Inflammatory macrophage treated with lipopolysaccharide for 1 hour (primary cell): Measurements from ENCODE around the gene MAMLD1.
A peak's percentile ranks its signal among the peaks of the same experiment; 100 is the strongest.

ENCODE experiments used
- DNase-seq, 2 donors: peaks; one replicate each; pipeline ENCODE4 v3.0.0-alpha.2; 2020 to 2022

The MAMLD1 gene

DNA sequence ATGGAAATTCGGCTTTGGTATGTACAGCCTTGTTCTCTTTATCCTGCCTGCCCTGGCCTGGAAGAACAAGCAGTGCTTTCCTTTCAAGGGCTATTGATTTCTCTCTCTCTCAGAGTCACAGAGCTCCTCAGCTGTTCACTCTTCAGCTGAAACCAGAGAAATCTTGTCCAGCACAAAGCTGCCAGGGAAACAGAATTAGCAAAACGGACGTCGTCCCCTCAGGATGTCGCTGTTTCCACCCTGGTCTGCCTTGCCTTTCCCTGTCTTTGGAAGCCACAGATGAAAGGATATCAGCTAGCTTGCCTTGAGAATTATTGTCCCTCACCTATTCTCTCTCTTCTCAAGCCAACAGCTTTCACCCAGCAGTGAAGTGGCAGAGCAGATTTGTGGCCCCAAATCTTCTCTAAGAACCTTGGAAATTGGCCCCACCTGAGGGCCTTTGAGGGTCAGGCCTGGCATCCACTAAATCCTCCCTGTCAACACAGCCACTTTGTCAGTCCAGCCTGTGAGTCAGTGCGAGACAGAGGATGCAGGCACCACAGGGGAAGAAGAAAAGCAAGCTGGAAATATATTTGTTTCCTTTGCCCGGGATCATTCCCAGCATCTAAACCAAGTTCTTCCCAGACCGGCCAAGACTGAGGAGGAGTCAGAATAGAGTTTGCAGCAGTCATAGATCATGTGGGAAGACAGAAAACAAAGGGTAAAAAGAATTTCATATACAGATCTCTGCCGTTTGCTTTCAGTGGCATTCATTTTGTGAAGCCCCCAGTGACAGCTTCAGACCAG, 141.5 kb downstream of the MAMLD1 start:
- no peak for DNase-seq

DNA sequence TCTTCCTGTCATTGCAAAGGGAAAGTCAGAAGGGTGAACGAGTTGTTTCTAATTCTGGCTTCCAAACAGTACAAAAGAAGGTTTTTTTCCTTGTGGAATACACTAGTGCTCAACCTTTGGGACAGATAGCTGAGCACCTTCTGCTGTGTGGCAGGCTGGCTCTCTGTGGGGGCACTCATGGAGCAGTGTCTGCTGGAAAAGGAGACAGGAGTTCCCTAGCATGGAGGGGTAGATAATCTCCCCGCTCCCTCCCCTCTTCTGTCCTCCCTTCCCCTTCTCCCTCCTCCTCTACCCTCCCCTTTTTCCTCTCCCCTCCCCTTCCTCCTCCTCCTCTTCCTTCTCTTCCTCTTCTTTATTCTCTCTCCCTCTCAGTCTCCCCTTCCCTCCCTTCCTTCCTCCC, 142.9 kb downstream of the MAMLD1 start:
- no peak for DNase-seq

DNA sequence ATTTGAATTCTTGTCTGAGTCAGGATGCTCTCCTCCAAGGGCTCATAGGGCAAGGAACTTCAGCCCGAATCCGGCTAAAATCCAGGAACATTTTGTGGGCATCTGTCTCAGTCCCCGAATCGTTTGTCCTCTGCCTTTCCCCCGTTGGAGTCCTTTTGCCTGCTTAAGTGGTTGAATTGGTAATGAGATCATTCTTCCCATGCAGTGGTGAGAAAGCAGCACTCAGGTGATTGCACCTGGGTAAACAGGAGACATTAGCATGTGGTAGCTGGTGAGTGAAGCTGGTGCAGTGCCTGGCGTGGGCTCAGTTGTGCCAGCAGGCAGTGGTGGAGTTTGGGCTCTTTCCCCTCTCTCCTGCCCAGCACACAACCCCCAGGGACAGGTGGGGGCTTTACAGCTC, 143.4 kb downstream of the MAMLD1 start:
- no peak for DNase-seq

DNA sequence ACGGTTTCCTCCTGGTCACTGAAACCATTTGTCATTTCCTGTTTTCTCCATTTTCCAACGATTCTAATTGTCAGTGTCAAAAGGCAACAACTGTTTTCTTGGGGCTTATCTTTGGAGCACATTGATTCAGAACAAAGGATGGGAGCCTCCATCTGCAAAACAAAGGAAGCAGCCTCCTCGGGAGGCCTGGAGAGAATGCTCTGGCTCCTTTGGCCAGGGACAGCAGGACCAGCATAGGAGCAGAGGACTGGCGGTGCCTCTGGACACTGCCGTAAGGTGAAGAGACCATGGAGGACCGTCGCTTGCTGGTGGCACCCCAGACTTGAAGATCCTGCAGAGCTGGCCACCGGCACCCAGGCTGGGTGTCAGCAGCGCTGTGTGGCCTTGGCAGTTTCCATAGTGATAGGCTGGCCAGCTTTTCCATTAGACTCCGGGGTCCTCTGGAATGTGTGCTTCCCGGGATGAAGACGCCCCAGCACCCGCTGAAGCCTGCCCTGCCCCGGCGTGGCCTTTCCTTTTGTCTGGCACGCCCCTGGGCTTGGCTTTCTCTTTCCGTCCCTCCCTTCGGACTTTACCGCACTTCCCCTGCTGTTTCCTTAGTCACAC, 144.2 kb downstream of the MAMLD1 start:
- peak in 1 of 2 donors; percentile 11 for DNase-seq

DNA sequence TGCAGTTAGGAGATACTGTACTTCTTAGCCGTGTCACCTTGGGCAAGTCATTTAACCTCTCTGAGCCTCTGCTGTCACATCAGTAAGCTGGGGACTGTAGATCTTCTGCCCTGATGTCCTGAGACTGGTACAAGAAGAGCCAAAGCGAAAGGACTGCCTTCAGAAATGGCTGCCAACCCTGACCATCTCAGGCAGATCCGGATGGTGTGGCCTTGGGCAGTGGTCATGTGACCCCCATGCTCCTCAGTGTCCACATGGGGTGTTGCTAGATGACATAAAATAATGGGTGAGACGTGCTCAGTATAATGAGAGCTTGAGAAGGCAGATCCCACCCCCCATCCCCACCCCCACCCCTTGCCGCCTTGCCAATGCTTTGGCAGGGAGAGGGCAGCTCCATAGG, 144.9 kb downstream of the MAMLD1 start:
- DNase-seq, result no peak

DNA sequence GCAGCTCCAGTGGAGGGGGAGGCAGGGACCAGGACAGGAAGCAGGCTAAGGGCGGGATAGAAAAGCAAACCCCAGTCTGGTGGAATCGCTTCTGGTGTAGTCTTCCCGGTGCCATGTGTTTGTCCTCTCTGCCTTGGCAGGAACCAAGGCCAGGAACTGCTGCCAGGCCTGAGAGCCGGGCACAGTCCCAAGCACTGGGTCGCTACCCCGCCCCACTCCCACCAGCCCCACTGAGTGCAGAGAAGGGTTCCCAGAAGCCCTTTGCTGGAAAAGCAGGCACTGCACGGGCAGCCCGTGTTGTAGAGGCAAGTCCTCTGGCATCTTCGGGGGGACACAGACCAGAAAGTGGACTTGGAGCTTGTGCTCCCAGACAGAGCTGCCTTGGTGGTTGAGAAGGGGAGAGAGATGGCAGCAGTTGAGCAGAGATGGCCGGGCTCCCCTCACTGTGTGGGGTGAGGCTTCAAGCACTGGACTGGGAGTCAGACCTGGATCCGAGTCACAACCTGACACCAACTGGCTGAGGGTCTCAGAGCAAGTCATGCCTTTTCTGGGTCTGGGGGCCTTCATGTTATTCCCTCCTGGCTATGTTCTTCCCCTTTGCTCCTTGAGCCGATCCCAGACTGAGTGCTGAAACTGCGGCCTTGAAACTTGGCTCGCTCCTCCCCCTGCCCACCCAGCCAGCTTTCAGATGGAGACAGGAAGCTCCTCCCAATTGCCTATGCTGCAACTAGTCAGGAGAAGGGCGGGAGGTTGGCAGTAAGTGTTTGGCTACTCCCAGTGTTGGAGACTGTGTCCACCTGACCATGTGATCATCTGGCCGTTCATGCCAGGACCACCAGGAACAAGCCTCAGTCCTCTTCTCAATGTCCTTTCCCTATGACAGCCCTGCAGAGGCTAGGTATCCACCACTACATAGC, 145.6 kb downstream of the MAMLD1 start:
- DNase-seq, result no peak

DNA sequence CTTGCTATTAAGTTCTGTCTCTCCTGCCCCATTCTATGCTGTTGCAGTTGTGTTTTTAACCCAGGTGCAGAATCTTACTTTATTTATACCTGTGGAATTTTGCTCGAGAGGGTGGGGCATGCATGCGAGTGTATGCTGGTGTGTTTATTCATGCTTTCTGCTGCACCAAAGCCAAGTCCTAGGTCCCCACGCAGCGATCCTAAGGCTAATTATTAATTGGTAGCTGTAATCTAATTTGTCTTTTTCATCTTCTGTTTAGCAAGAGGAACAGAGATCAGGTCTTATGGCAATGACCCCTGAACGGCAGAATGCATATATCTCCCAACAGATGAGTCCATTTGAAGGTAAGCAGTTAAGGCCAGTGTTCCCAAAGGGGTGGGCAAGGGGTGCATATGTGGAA, 146.6 kb downstream of the MAMLD1 start:
- DNase-seq, result no peak

DNA sequence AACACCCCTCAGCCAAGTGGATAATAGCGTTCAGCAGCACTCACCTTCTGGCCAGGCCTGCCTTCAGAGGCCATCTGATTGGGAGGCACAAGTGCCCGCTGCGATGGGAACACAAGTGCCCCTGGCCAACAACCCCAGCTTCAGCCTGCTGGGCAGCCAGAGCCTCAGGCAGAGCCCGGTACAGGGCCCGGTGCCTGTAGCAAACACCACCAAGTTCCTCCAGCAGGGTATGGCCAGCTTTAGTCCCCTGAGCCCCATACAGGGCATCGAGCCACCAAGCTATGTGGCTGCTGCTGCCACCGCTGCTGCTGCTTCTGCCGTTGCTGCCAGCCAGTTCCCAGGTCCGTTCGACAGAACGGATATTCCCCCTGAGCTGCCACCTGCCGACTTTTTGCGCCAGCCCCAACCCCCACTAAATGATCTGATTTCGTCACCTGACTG, 149.4 kb downstream of the MAMLD1 start:
- no peak for DNase-seq

DNA sequence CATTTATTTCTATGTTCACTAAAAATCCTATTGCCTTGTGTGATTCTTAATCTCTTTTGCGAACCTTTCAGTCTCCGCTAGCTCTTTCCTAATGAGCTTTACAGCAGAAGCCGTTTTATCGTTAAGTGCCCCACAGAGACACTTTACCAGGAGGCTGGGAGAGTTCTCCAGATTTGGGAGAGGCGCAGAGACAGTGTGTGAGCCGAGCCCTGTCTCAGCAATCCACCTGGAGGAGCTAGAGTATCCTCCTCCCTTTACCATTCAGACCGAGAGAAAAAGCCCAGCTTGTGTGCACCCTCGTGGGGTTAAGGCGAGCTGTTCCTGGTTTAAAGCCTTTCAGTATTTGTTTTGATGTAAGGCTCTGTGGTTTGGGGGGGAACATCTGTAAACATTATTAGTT, 150.4 kb downstream of the MAMLD1 start:
- DNase-seq, result no peak

DNA sequence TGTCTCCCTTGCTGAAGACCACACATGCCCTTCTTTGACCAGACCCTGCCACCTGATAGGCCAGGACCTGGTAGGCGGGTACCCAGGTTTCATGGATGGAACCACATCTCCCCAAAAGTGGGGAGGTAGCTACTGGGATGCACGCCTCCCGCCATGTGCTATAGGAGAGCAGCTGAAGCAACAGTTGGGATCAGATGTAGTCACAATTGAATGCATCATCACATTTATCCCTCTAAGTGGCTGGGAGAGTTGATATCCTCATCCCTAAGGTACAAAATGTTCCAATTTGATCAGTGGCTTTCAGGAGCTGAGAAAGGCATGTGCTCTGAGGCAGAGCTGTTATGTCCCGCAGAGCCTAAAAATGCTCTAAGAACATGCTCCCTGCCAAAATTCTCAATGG, 151.3 kb downstream of the MAMLD1 start:
- DNase-seq, result no peak

DNA sequence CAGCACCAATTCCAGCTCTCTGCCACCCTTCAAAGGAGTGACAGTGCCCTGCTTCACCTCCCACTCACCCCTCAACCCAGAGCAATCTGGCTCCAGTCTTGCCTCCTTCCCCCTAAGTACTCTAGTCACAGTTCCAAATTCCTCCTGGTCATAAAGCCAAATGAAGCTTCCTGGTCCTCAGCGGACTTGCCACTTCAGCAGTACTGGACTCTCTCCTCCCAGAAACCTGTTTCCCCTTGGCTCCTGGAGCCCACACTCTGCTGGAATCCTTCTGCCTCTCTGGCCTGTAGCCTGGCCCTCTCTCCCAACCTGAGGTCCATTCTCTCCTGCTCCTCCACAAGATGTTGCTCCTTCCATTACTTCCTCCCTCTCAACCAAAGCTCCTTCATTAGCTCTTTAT, 152.7 kb downstream of the MAMLD1 start:
- DNase-seq, result no peak

DNA sequence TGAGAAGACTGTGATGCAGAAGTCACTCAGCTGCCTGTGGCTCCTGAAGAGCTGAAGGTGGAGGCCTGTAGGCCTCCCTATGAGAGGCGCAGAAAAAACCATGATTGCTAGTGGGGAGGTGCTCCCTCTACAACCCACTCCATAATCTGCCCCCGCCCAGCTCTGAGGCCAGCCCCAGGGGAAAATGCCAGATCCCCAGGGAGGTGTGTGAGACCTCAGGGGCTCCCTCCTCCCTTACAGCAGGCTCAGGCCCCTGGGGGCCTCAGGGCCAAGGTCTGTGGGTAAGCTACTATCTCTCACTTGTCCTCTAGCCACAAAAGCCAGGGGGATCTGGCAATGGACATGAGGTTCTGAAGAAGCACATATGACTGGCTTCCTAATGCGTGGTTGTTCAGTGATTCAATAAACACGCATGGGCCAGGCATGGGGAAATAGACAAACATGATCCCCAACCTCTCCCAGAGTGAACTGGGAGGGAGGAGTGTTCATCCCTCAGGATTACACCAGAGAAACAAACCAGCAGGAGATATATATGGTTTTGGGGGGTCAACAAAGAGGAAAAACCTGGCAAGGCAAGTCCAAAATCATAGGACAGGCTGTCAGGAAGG, 154.3 kb downstream of the MAMLD1 start:
- DNase-seq, result no peak

DNA sequence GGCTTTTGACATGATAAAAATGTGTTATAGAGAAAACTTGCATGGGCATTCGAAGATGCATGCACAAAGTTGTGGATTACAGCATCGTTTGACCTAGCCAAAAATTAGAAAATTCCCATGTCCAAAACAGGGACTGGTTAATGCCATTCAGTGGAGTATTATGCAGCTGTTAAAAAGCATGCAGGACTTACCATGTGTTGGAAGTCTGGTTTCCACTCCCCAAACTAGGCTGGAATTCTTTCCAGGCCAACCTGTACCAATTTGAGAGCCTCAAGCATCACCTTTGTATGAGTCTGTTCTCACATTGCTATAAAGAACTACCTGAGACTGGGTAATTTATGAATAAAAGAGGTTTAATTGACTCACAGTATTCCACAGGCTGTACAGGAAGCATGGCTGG, 159.4 kb downstream of the MAMLD1 start:
- no peak for DNase-seq

DNA sequence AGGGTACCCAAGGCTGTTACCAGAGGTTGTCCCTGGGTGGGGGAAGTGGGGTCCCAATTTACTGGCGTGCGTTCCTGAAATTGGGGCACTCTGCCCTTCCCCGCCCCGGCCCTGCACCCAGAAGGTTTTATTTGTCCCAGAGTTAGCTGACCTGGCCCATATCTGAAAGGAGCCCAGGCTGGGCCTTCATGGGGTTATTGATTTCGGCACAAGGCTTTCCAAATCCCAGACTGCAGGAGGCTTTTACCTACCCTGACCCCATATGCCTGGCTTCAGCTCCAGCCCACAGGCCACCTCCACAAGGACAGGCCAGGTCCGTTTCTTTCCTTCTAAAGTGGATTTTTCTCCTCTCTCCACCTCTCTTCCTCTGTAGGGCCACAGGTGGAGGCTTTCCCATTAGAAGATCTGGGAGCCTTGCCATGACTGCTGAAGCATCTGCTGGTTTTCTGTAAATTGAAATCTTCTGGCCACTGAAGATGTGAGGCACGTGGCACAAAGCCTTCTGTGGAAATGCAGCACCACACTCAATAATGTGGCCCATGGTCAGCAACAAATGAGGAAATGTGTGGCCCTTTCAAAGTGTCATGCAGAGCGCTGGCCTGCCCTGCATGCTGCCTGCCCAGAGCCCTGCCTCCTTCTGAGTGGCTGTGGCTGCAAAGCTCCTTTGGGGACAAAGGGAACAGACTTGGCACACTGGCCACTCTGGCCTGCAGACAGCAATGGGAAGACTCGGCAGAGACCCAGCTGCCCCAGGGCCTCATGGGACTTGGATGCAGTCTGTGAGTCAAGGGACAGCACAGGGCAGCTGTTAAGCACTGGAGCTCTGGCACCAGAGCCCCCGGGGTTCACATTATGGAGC, 162.2 kb downstream of the MAMLD1 start:
- no peak for DNase-seq

DNA sequence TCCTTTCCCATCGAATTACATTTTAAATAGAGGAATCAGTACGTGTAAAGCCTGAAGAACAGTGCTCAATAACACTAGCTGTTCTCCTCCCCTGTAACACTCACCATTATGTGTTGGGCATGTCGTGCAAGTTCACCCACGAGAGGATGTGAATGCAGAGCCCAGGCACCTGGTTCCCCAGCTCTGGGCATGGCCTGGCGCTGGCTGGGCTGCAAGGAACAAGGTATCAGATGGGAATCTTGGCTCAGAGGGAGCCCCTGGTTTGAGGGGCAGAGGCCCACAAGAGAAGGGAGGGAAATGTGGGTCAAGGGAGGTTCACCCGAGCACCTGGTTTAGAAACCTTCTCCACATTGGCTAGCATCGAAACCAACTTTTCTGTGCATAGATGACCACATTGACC, 163.6 kb downstream of the MAMLD1 start:
- DNase-seq, result no peak

DNA sequence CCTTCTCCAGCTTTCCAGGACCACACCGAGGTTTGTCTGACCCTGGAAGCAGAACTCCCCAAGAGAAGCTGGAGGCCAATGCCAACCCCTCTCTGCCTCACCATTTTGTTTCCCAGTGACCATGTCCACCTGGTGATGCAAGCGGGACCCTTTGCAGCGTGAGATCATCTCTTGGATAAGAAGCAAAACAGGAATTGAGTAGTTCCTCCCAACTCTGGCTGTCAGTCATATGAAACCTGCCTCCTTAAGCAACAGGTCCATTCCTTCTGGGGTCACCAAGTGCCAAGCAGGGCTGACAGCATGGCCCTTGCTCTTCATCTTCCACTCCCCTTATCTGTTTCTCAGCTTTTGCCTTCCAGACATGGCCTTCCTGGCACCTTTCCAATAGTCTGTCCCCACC, 164.0 kb downstream of the MAMLD1 start:
- peak; percentile 41 to 62 for DNase-seq

DNA sequence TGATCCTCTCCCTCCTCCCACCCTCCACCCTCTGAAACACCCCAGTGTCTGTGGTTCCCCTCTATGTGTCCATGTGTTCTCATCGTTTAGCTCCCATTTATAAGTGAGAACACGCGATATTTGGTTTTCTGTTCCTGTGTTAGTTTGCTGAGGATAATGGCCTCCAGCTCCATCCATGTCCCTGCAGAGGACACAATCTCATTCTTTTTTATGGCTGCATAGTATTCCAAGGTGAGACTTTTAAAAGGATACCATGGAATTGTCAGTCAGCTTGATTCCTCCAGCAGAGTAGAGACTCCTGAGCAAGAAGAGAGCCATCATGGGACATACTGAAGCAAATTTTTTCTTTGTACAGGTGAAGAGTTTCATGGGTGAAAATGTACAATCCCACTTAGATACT, 166.5 kb downstream of the MAMLD1 start:
- DNase-seq, result no peak

DNA sequence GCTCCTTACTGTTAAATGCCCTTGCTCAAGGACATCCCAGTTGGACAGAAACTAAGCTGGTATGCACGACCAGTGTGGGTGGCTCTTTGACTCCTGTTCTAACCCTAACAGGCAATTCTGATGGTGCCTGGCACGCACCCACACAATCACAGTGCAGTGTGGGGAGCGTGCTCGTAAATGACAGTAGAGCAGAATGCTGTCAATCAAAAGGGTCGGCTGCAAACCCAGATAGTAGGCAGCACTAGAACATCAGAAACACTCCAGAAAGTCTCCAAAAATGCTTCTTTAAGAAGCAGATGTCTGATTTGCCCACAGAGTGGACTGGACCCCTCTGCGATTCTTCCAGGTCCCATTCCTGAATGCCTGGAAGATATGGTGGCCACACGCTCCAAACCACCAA, 167.7 kb downstream of the MAMLD1 start:
- DNase-seq, result no peak

DNA sequence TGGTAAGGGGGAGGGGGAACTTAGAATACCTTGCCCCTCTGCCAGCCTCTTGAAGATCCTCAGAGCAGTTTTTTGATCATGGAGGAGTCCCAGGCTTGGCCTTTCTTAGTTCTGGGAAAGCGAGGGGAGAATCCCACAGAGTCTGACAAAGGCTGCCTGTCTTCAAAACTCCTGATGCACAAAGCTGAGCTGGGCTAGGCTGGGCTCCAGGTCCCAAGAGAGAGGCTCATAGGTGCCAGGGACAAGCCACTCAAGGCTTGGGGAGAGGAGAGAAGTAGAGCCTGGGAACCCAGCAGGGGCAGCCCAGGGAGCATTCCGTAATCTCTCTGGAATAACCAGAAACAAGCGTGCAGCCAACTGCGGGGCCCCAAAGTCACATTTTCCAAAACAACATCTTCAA, 168.3 kb downstream of the MAMLD1 start:
- DNase-seq, result no peak

DNA sequence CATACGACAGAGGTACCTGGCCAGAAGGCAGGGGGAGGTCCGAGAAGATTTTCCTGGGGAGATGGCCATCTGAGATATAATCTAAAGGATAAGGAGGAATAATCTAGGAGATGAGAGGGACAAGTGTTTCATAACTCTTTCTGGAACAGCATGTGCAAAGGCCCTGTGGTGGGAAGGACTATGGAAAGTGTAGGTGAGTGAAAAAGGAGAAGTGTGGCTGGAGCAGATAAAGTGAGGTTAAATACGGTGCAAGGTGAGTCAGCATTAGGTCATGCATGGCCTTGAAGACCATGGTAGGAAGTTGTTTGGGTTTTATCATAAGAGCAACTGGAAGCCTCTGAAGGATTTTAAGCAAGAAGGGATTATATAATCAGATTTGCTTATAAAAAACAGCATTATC, 170.7 kb downstream of the MAMLD1 start:
- DNase-seq, result no peak

DNA sequence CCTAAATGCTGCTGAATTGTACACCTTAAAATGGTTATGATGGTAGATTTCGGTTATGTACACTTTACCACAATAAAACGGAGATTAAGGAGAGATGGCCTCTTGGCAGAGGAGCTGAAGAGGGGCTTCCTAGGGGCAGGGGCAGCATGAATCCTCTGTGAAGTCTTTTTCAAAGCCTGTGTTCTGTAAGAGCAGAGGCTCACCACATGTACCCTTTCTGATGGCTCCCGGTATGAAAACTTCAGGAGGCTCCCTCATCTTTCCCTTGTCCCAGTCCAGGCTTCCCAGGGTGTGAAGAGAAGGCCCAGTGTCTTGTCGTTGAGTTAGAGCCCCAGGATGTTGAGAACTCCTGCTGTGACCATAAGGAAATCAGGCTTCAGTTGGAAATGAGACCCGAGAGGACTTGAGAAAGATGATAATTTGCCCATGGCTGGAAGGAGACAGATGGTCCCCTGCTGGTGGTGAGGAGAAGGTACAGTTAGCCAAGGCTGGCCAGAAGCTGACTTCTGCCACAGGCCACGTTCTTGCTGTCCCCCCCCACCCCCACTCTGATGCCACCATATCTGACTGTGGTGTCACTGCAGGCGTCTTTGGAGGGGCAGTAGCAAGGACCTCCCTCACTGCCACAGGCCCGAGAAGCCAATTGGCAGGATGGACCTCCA, 173.5 kb downstream of the MAMLD1 start:
- DNase-seq, result no peak

DNA sequence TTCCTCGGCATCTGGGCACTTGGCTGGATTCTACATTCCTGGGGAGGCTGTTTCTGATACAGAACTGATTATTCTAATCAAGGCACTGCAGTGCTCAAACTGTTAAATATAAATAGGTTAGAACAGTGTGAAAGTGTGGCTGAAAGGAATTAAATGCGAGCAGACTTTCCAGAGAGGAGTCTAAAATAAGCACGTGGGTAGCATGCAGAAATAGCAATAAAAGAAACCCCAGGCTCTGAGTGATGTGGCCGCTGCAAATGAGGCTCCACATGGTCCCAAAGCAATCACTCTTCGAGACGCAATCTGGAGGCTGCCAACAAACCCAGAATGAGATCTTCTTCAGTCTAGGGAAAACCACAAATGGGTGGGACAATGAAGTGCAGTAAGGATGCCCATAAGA, 174.7 kb downstream of the MAMLD1 start:
- no peak for DNase-seq
